Keratinocyte (primary cell): ENCODE measurements around the gene PTPRN2.

Experiments
- CTCF ChIP-seq, 3 experiments: IDR thresholded peaks in 1 of 3; conservative IDR thresholded peaks in 1 of 3; optimal IDR thresholded peaks in 1 of 3; 2 replicates in 2 of 3; 3 replicates in 1 of 3; pipeline versions ENCODE3 to v1.5.1; 2011; ENCODE audit warnings: low read length in 3 of 3, mild to moderate bottlenecking in 3 of 3, moderate library complexity in 2 of 3, control low read depth in 1 of 3, inconsistent platforms in 1 of 3; ENCODE audit not compliant: insufficient read depth in 2 of 3; ENCODE audit errors: extremely low read depth in 1 of 3
- EZH2 ChIP-seq: IDR thresholded peaks from one replicate; pipeline ENCODE4 v1.6.1; 2012; ENCODE audit warnings: inconsistent platforms, mild to moderate bottlenecking, low read length, moderate library complexity

- TF ChIP-seq CTCF (optimal IDR thresholded peaks at IDR 0.05 in 1 of 3, IDR thresholded peaks at IDR 0.05 in 1 of 3, conservative IDR thresholded peaks at IDR 0.05 in 1 of 3; ENCODE audit: extremely low read depth in 1 of 3, insufficient read depth in 2 of 3, low read length in 3 of 3) (no peak), EZH2 (no peak)
These were observed 887.2 kb downstream of the PTPRN2 start for GRCh38 chr7:157700231-157701005.
